GM18951 (cell line): ENCODE results near the gene SHISA2.

Experiments
- POLR2A ChIP-seq: IDR thresholded peaks from 4 replicates; pipeline ENCODE4 v1.6.1; 2011; ENCODE audit warnings: mild to moderate bottlenecking; ENCODE audit not compliant: insufficient read length, insufficient read depth; ENCODE audit errors: extremely low read depth
- in situ Hi-C: fragments of 300-500 bp; cut with MboI; formaldehyde crosslinking; loops from one replicate; pipeline ENCODE4 v1.12.0; 2022; ENCODE audit warnings: low sequenced_read_pairs, mixed read lengths, inconsistent platforms; ENCODE audit not compliant: unreplicated experiment

The SHISA2 gene

GRCh38 chr13:26038931-26039475 is 12.8 kb downstream of the SHISA2 start:
- in situ Hi-C loops, result no loop called here

GRCh38 chr13:26037302-26037701 is 14.5 kb downstream of the SHISA2 start:
- in situ Hi-C loops, result no loop called here
- no peak for TF ChIP-seq POLR2A

More at GRCh38 chr13:26038931-26039475, 12.8 kb downstream of the SHISA2 start:
- TF ChIP-seq POLR2A, result no peak

- no peak for TF ChIP-seq POLR2A
- in situ Hi-C loops, result no loop called here
These were observed 15.4 kb downstream of the SHISA2 start for GRCh38 chr13:26036383-26036782.

- in situ Hi-C loops, result no loop called here
- TF ChIP-seq POLR2A, result no peak
These were observed 17.8 kb downstream of the SHISA2 start for GRCh38 chr13:26034018-26034417.

- no peak for TF ChIP-seq POLR2A
- in situ Hi-C loops, result no loop called here
These were observed 21.5 kb downstream of the SHISA2 start for GRCh38 chr13:26030331-26030730.

DNA sequence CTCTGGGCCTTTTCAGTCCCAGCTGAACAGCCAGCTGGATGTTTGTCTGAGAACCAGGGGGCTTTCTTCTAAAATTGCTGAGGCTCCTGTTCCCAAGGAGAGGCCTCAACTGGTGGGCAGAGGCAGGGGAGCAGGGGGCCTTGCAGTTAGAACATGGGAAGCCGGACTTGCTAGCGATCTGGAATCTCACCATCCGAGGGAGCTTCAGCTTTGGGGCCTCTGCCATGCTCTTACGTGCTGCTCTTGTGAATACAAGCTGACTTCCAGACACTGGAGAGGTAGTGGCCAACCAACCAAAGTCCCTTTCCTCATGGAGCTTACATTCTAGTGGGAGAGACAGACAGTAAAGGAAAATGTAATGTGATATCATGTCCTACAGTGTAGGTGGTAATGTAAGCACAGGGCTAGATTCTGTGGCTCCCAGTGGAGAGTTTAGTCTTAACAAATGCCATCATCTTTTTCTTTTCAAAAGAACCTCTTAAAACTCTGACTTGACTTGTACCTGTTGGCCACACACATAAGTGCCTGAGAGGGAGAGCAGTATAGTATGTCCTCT is 22.2 kb downstream of the SHISA2 start:
- in situ Hi-C loops, result no loop called here

GRCh38 chr13:26026211-26026610 is 25.6 kb downstream of the SHISA2 start:
- in situ Hi-C loops, result no loop called here
- TF ChIP-seq POLR2A, result no peak

More for the DNA sequence above, 22.2 kb downstream of the SHISA2 start:
- no peak for TF ChIP-seq POLR2A

DNA sequence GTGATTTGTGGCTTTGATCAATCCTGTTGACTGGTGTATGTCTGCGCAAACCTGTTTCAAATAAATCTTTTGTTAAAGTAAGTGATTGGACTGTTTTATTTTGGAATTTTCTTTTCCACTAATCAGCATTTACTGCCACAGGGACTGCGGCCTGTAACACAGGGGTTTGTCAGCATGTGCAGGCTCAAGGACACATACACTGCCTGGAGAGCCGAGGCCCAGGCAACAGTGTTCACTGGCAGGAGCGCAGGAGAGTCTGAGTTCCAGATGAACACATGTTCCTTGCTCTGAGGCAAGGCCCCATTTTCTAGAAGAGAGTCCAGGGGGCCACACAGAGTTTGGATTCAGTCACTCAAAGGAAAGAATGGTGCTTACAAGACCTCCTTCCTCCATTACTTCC is 26.0 kb downstream of the SHISA2 start:
- in situ Hi-C loops, result no loop called here
- TF ChIP-seq POLR2A, result no peak

- no peak for TF ChIP-seq POLR2A
- in situ Hi-C loops, result no loop called here
These were observed 26.6 kb downstream of the SHISA2 start for GRCh38 chr13:26025196-26025595.

- no peak for TF ChIP-seq POLR2A
- in situ Hi-C loops, result no loop called here
These were observed 27.3 kb downstream of the SHISA2 start for GRCh38 chr13:26024558-26024957.

GRCh38 chr13:26022538-26023292 is 29.1 kb downstream of the SHISA2 start:
- in situ Hi-C loops, result no loop called here
- TF ChIP-seq POLR2A, result no peak

DNA sequence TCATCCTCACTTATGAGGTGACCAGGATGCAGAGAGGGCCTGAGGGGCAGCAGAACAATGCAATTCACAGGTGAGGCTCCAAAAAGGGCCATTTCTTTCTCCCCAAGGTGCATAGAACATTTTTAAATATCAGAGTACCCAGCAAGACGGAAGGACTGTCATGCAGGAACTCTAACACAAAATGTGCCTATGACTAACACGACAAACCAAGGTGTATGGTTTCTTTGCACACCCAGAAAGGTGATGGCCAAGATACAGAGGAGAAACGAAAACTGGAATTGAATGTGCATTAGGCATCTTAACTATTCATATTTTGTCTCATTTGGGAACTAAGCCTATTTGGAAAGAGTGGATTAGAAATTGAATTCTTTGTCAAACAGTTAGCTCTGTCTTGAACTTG is 29.9 kb downstream of the SHISA2 start:
- in situ Hi-C loops, result no loop called here

DNA sequence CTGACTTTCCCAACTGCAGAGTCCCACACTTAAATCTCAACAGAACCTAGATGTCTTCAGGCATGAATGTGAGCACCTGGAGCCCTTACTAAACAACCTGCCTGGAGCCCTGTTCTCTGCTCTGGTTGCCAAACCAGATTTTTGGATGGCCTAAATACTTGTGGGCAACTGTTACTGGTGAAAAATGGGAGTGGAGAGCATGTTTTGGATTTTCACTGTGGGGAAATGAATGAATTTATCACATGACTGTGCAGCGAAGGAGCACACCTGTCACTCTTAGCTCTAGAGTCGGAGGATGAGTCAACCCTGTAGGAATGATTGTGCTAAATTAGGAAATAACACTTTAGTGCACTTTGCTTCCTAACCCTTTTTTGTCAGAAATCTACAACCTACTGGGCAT is 30.3 kb downstream of the SHISA2 start:
- TF ChIP-seq POLR2A, result no peak
- in situ Hi-C loops, result no loop called here

More for the DNA sequence above, 29.9 kb downstream of the SHISA2 start:
- TF ChIP-seq POLR2A, result no peak

- in situ Hi-C loops, result no loop called here
- TF ChIP-seq POLR2A, result no peak
These were observed 30.9 kb downstream of the SHISA2 start for GRCh38 chr13:26020891-26021290.
